ENCODE measurements around the gene ANAPC10.

Gene ANAPC10

DNA sequence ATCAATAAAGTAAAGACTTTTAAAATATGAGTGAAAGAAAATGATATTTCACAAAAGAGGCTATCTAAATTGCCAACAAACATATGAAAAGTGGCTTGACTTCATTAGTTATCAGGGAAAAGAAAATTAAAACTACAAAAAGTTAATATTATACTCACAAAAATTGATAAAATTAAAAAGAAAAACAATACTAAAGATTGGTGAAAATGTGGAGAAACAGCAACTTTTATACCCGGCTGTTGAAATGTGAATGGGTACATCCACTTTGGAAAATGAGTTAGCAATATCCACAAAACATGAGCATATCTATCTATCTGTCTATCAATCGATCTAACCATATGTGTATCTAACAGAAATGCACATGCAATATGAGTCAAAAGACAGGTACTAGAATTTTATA, 122.3 kb downstream of the ANAPC10 start:
- H2BK5ac ChIP-seq (ENCODE audit: low read length) = no peak overlapping the region
- H2AK5ac ChIP-seq (ENCODE audit: low read length) = no peak overlapping the region
- no peaks in the 10 kb centered on the region for H3K79me2 ChIP-seq (ENCODE audit: control insufficient read depth, insufficient read depth, low read length)
- no peaks in the 10 kb centered on the region for H3K27me3 ChIP-seq (ENCODE audit: insufficient read depth, low read length, poor library complexity)
- H2BK120ac ChIP-seq (ENCODE audit: low read depth, low read length) = no peak overlapping the region
- no CpG with 5 or more reads among the region's 2 CpGs for WGBS (ENCODE audit: extremely low coverage, insufficient coverage, low lambda C conversion rate)
- no peak overlapping the region for H3K56ac ChIP-seq (ENCODE audit: low read length)
- no peak overlapping the region for H3K9ac ChIP-seq (ENCODE audit: low read length)
- H3K18ac ChIP-seq (ENCODE audit: low read length) = no peak overlapping the region
- H3K27ac ChIP-seq (ENCODE audit: low read depth, low read length) = no peak overlapping the region
- H4K5ac ChIP-seq (ENCODE audit: low read length) = no peak overlapping the region
- no peak overlapping the region for H3K4me2 ChIP-seq (ENCODE audit: low read length)
- no peak overlapping the region for H3K23ac ChIP-seq (ENCODE audit: low read length)
- no peaks in the 10 kb centered on the region for H3K4me1 ChIP-seq (ENCODE audit: control insufficient read depth, low read depth, low read length)
- no peak overlapping the region for H3K4ac ChIP-seq (ENCODE audit: low read depth, low read length)
- H2BK15ac ChIP-seq (replicated peaks; ENCODE audit: low read depth) = no peak overlapping the region
- H3K4me3 ChIP-seq (ENCODE audit: low read length) = no peak overlapping the region
- H3K79me1 ChIP-seq (ENCODE audit: low read length) = no peaks in the 10 kb centered on the region
- no peaks in the 10 kb centered on the region for H3K36me3 ChIP-seq (ENCODE audit: control insufficient read depth, insufficient read depth, low read length)
- no peak overlapping the region for H4K8ac ChIP-seq (ENCODE audit: low read depth, low read length)
- DNase-seq = no peak

DNA sequence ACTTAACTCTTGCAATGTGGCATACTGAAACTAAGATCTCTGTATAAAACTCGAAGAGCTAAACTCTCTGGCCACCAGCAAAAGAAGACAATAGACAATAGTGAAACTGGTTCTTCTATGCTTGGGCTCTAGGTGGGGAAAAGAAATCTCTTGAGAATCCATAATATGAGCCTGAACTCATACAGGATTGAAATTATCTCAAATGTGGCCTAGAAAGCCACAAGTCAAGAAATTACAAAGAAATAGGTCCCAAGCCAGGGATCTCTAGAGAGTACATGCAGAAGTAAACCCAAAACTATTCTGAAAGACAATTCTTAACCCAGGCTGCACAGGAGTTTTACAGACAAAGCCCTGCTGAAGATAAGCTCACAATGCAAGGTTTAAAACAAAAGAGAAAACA, 127.4 kb downstream of the ANAPC10 start:
- Histone ChIP-seq H4K5ac (ENCODE audit: low read length) (no peak overlapping the region), H3K9ac (ENCODE audit: low read length) (no peak overlapping the region), H3K4me3 (ENCODE audit: low read length) (no peak overlapping the region), H2BK15ac (replicated peaks; ENCODE audit: low read depth) (no peak overlapping the region), H3K18ac (ENCODE audit: low read length) (no peak overlapping the region), H2BK5ac (ENCODE audit: low read length) (no peak overlapping the region), H3K23ac (ENCODE audit: low read length) (no peak overlapping the region), H2BK120ac (ENCODE audit: low read depth, low read length) (no peak overlapping the region), H3K27me3 (ENCODE audit: insufficient read depth, low read length, poor library complexity) (no peaks in the 10 kb centered on the region), H3K79me2 (ENCODE audit: control insufficient read depth, insufficient read depth, low read length) (no peaks in the 10 kb centered on the region), H4K8ac (ENCODE audit: low read depth, low read length) (no peak overlapping the region), H3K56ac (ENCODE audit: low read length) (no peak overlapping the region), H3K36me3 (ENCODE audit: control insufficient read depth, insufficient read depth, low read length) (no peaks in the 10 kb centered on the region), H3K4me2 (ENCODE audit: low read length) (no peak overlapping the region), H3K27ac (ENCODE audit: low read depth, low read length) (no peak overlapping the region), H3K4me1 (ENCODE audit: control insufficient read depth, low read depth, low read length) (no peaks in the 10 kb centered on the region), H2AK5ac (ENCODE audit: low read length) (no peak overlapping the region), H3K4ac (ENCODE audit: low read depth, low read length) (no peak overlapping the region), H3K79me1 (ENCODE audit: low read length) (no peaks in the 10 kb centered on the region)
- WGBS (ENCODE audit: extremely low coverage, insufficient coverage, low lambda C conversion rate) = no CpG with 5 or more reads among the region's 1 CpG
- no peak for DNase-seq

DNA sequence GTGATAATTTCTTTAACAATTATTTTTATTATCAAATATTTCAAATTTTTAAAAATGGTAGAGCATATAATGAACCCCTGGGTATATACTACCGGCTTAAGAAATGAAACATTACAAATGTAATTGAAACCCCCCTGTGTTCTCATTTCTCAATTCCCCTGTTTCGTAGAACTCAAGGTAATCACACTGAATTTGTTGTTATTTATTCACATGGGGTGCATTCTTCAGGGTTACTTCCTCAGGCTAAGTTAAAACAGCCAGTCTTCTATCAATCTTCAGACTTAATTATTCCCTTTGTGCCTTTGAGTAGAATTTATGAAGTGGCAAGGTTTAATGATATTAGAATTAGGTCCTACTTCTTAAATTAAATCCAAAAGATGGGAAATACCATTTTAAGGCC, 128.2 kb downstream of the ANAPC10 start:
- DNase-seq = no peak
- H3K23ac ChIP-seq (ENCODE audit: low read length) = no peak overlapping the region
- H3K27ac ChIP-seq (ENCODE audit: low read depth, low read length) = no peak overlapping the region
- H2BK120ac ChIP-seq (ENCODE audit: low read depth, low read length) = no peak overlapping the region
- H2AK5ac ChIP-seq (ENCODE audit: low read length) = no peak overlapping the region
- no peaks in the 10 kb centered on the region for H3K79me2 ChIP-seq (ENCODE audit: control insufficient read depth, insufficient read depth, low read length)
- no peak overlapping the region for H3K4me3 ChIP-seq (ENCODE audit: low read length)
- no peak overlapping the region for H3K56ac ChIP-seq (ENCODE audit: low read length)
- WGBS (ENCODE audit: extremely low coverage, insufficient coverage, low lambda C conversion rate) = no CpG with 5 or more reads among the region's 2 CpGs
- H3K36me3 ChIP-seq (ENCODE audit: control insufficient read depth, insufficient read depth, low read length) = no peaks in the 10 kb centered on the region
- H2BK5ac ChIP-seq (ENCODE audit: low read length) = no peak overlapping the region
- no peak overlapping the region for H2BK15ac ChIP-seq (replicated peaks; ENCODE audit: low read depth)
- H4K5ac ChIP-seq (ENCODE audit: low read length) = no peak overlapping the region
- H3K18ac ChIP-seq (ENCODE audit: low read length) = no peak overlapping the region
- H3K9ac ChIP-seq (ENCODE audit: low read length) = no peak overlapping the region
- H3K27me3 ChIP-seq (ENCODE audit: insufficient read depth, low read length, poor library complexity) = no peaks in the 10 kb centered on the region
- H3K4me1 ChIP-seq (ENCODE audit: control insufficient read depth, low read depth, low read length) = no peaks in the 10 kb centered on the region
- H3K4me2 ChIP-seq (ENCODE audit: low read length) = no peak overlapping the region
- H3K79me1 ChIP-seq (ENCODE audit: low read length) = no peaks in the 10 kb centered on the region
- no peak overlapping the region for H3K4ac ChIP-seq (ENCODE audit: low read depth, low read length)
- H4K8ac ChIP-seq (ENCODE audit: low read depth, low read length) = no peak overlapping the region

DNA sequence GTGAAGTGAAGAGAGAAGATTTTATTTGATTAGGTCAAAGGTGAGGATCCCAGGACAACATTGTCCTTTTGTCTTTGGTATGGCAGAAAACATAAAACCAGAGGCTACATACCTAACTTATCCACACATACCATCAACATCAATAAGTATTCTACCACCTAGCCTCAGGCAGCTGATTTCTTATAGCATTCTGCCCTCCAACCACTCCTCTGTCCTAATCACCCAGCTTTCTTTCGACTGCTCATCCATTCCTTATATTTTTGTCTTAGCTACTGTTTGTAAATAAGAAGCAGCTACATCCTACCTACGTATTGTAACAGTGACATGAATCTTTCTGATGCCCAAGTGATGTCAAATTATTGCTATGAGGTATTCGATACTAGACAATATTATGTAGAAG, 129.4 kb downstream of the ANAPC10 start:
- H3K23ac ChIP-seq (ENCODE audit: low read length) = no peak overlapping the region
- H3K18ac ChIP-seq (ENCODE audit: low read length) = no peak overlapping the region
- no peak overlapping the region for H2BK15ac ChIP-seq (replicated peaks; ENCODE audit: low read depth)
- no peak overlapping the region for H3K4ac ChIP-seq (ENCODE audit: low read depth, low read length)
- WGBS (ENCODE audit: extremely low coverage, insufficient coverage, low lambda C conversion rate) = no CpG with 5 or more reads among the region's 3 CpGs
- no peak overlapping the region for H3K4me2 ChIP-seq (ENCODE audit: low read length)
- H4K5ac ChIP-seq (ENCODE audit: low read length) = no peak overlapping the region
- H3K27me3 ChIP-seq (ENCODE audit: insufficient read depth, low read length, poor library complexity) = no peaks in the 10 kb centered on the region
- H3K79me2 ChIP-seq (ENCODE audit: control insufficient read depth, insufficient read depth, low read length) = no peaks in the 10 kb centered on the region
- no peak overlapping the region for H2AK5ac ChIP-seq (ENCODE audit: low read length)
- no peak overlapping the region for H3K56ac ChIP-seq (ENCODE audit: low read length)
- no peak overlapping the region for H3K27ac ChIP-seq (ENCODE audit: low read depth, low read length)
- peak; percentile 18 for DNase-seq
- H4K8ac ChIP-seq (ENCODE audit: low read depth, low read length) = no peak overlapping the region
- H2BK120ac ChIP-seq (ENCODE audit: low read depth, low read length) = no peak overlapping the region
- H3K9ac ChIP-seq (ENCODE audit: low read length) = no peak overlapping the region
- H3K4me1 ChIP-seq (ENCODE audit: control insufficient read depth, low read depth, low read length) = no peaks in the 10 kb centered on the region
- no peak overlapping the region for H3K4me3 ChIP-seq (ENCODE audit: low read length)
- no peak overlapping the region for H2BK5ac ChIP-seq (ENCODE audit: low read length)
- no peaks in the 10 kb centered on the region for H3K36me3 ChIP-seq (ENCODE audit: control insufficient read depth, insufficient read depth, low read length)
- H3K79me1 ChIP-seq (ENCODE audit: low read length) = no peaks in the 10 kb centered on the region

DNA sequence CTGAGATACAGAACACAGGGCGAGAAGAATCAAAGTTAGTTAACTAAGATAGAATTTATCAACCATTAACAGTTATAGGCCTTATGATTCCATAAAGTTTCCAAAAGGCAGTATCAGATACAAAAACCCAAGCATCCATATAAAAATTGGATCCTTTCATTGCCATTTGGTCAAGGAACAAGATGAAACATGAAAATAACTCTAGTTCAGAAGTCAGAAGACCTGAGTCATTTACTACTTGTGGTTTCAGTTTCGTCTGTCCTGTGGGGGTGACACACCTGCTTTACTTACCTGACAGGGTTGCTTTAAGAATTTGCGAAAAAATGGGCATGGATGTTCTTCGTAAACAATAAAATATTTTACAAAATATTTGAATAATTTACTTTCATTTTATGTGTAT, 130.8 kb downstream of the ANAPC10 start:
- H3K9ac ChIP-seq (ENCODE audit: low read length) = no peak overlapping the region
- no peak overlapping the region for H2AK5ac ChIP-seq (ENCODE audit: low read length)
- no peak overlapping the region for H4K8ac ChIP-seq (ENCODE audit: low read depth, low read length)
- no peak overlapping the region for H3K18ac ChIP-seq (ENCODE audit: low read length)
- no peak overlapping the region for H3K23ac ChIP-seq (ENCODE audit: low read length)
- no peak for DNase-seq
- no peak overlapping the region for H3K4me2 ChIP-seq (ENCODE audit: low read length)
- H3K36me3 ChIP-seq (ENCODE audit: control insufficient read depth, insufficient read depth, low read length) = no peaks in the 10 kb centered on the region
- H3K4me3 ChIP-seq (ENCODE audit: low read length) = no peak overlapping the region
- no peak overlapping the region for H3K27ac ChIP-seq (ENCODE audit: low read depth, low read length)
- H3K27me3 ChIP-seq (ENCODE audit: insufficient read depth, low read length, poor library complexity) = no peaks in the 10 kb centered on the region
- H3K79me2 ChIP-seq (ENCODE audit: control insufficient read depth, insufficient read depth, low read length) = no peaks in the 10 kb centered on the region
- no peak overlapping the region for H3K4ac ChIP-seq (ENCODE audit: low read depth, low read length)
- H3K56ac ChIP-seq (ENCODE audit: low read length) = no peak overlapping the region
- H3K4me1 ChIP-seq (ENCODE audit: control insufficient read depth, low read depth, low read length) = no peaks in the 10 kb centered on the region
- H4K5ac ChIP-seq (ENCODE audit: low read length) = no peak overlapping the region
- H2BK15ac ChIP-seq (replicated peaks; ENCODE audit: low read depth) = no peak overlapping the region
- no peak overlapping the region for H2BK120ac ChIP-seq (ENCODE audit: low read depth, low read length)
- H3K79me1 ChIP-seq (ENCODE audit: low read length) = no peaks in the 10 kb centered on the region
- no CpG with 5 or more reads among the region's 4 CpGs for WGBS (ENCODE audit: extremely low coverage, insufficient coverage, low lambda C conversion rate)
- H2BK5ac ChIP-seq (ENCODE audit: low read length) = no peak overlapping the region

DNA sequence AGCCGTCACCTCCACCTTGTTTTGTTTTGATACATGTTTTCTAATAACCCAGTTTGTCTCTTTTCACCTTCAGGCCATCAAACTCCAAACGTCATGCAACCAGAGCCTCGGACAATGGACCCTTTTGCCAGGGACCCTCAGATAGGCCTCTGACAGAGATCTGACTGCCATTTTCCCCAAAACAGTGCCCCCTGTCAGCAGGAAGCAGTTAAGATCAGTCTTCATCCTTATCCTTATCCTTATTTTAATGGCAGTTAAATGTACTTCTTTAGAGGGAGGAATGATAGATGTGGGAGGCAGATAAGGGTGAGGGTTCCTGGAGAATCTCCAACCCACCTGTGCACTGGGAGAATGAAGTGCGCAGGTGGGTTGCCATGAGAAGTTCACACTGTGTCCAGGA, 135.7 kb downstream of the ANAPC10 start:
- no peak overlapping the region for H2BK5ac ChIP-seq (ENCODE audit: low read length)
- no peak overlapping the region for H2AK5ac ChIP-seq (ENCODE audit: low read length)
- H2BK15ac ChIP-seq (replicated peaks; ENCODE audit: low read depth) = no peak overlapping the region
- H3K27ac ChIP-seq (ENCODE audit: low read depth, low read length) = no peak overlapping the region
- WGBS (ENCODE audit: extremely low coverage, insufficient coverage, low lambda C conversion rate) = no CpG with 5 or more reads among the region's 4 CpGs
- H3K27me3 ChIP-seq (ENCODE audit: insufficient read depth, low read length, poor library complexity) = no peaks in the 10 kb centered on the region
- no peak for DNase-seq
- H4K8ac ChIP-seq (ENCODE audit: low read depth, low read length) = no peak overlapping the region
- H4K5ac ChIP-seq (ENCODE audit: low read length) = no peak overlapping the region
- no peak overlapping the region for H3K4me2 ChIP-seq (ENCODE audit: low read length)
- H3K79me2 ChIP-seq (ENCODE audit: control insufficient read depth, insufficient read depth, low read length) = no peaks in the 10 kb centered on the region
- H3K9ac ChIP-seq (ENCODE audit: low read length) = no peak overlapping the region
- H3K4me1 ChIP-seq (ENCODE audit: control insufficient read depth, low read depth, low read length) = no peaks in the 10 kb centered on the region
- H2BK120ac ChIP-seq (ENCODE audit: low read depth, low read length) = no peak overlapping the region
- H3K4ac ChIP-seq (ENCODE audit: low read depth, low read length) = no peak overlapping the region
- H3K18ac ChIP-seq (ENCODE audit: low read length) = no peak overlapping the region
- H3K23ac ChIP-seq (ENCODE audit: low read length) = no peak overlapping the region
- no peak overlapping the region for H3K4me3 ChIP-seq (ENCODE audit: low read length)
- H3K56ac ChIP-seq (ENCODE audit: low read length) = no peak overlapping the region
- no peaks in the 10 kb centered on the region for H3K79me1 ChIP-seq (ENCODE audit: low read length)
- no peaks in the 10 kb centered on the region for H3K36me3 ChIP-seq (ENCODE audit: control insufficient read depth, insufficient read depth, low read length)
